Measurements from ENCODE around the gene UQCRQ.

The UQCRQ gene

GRCh38 chr5:132871459-132872284, 5.2 kb downstream of the UQCRQ start:
- no peak for DNase-seq (ENCODE audit: low read depth)

- no peak for DNase-seq (ENCODE audit: low read depth)
Measured at GRCh38 chr5:132872788-132873118, 6.3 kb downstream of the UQCRQ start.

GRCh38 chr5:132873119-132873929, 6.9 kb downstream of the UQCRQ start, which contains the start of gene LEAP2:
Gene LEAP2, plus strand, starts transcription at chr5:132873668. Its CDS starts 27 bp downstream, at chr5:132873695.
- DNase-seq (ENCODE audit: low read depth), result no peak

- no peak for DNase-seq (ENCODE audit: low read depth)
Measured at GRCh38 chr5:132873930-132874271, 7.5 kb downstream of the UQCRQ start.

- no peak for DNase-seq (ENCODE audit: low read depth)
Measured at GRCh38 chr5:132876020-132876759, 9.7 kb downstream of the UQCRQ start.

GRCh38 chr5:132877466-132877865, 11.0 kb downstream of the UQCRQ start:
- no peak for DNase-seq (ENCODE audit: low read depth)

- DNase-seq (ENCODE audit: low read depth), result no peak
Measured at GRCh38 chr5:132877938-132878337, 11.5 kb downstream of the UQCRQ start.

- no peak for DNase-seq (ENCODE audit: low read depth)
Measured at GRCh38 chr5:132883261-132883834, 16.9 kb downstream of the UQCRQ start.

- DNase-seq (ENCODE audit: low read depth), result no peak
Measured at GRCh38 chr5:132884548-132884947, 18.1 kb downstream of the UQCRQ start.

GRCh38 chr5:132886064-132886823, 19.8 kb downstream of the UQCRQ start:
- DNase-seq (ENCODE audit: low read depth), result no peak

GRCh38 chr5:132887283-132887682, 20.8 kb downstream of the UQCRQ start:
- no peak for DNase-seq (ENCODE audit: low read depth)

GRCh38 chr5:132889501-132889900, 23.1 kb downstream of the UQCRQ start:
- no peak for DNase-seq (ENCODE audit: low read depth)

- DNase-seq (ENCODE audit: low read depth), result no peak
Measured at GRCh38 chr5:132890817-132891216, 24.4 kb downstream of the UQCRQ start.

GRCh38 chr5:132895719-132896305, 29.4 kb downstream of the UQCRQ start:
- DNase-seq (ENCODE audit: low read depth), result no peak

GRCh38 chr5:132896685-132897084, 30.2 kb downstream of the UQCRQ start:
- no peak for DNase-seq (ENCODE audit: low read depth)

GRCh38 chr5:132898094-132898493, 31.7 kb downstream of the UQCRQ start:
- DNase-seq (ENCODE audit: low read depth), result no peak

GRCh38 chr5:132901036-132901435, 34.6 kb downstream of the UQCRQ start:
- DNase-seq (ENCODE audit: low read depth), result no peak

- no peak for DNase-seq (ENCODE audit: low read depth)
Measured at GRCh38 chr5:132901730-132902129, 35.3 kb downstream of the UQCRQ start.

GRCh38 chr5:132905938-132906337, 39.5 kb downstream of the UQCRQ start:
- no peak for DNase-seq (ENCODE audit: low read depth)

- no peak for DNase-seq (ENCODE audit: low read depth)
Measured at GRCh38 chr5:132907161-132907560, 40.7 kb downstream of the UQCRQ start.

GRCh38 chr5:132909702-132910101, 43.3 kb downstream of the UQCRQ start:
- no peak for DNase-seq (ENCODE audit: low read depth)

All from HS-27A (cell line).